ENCODE data around the gene TYMS.

DNA sequence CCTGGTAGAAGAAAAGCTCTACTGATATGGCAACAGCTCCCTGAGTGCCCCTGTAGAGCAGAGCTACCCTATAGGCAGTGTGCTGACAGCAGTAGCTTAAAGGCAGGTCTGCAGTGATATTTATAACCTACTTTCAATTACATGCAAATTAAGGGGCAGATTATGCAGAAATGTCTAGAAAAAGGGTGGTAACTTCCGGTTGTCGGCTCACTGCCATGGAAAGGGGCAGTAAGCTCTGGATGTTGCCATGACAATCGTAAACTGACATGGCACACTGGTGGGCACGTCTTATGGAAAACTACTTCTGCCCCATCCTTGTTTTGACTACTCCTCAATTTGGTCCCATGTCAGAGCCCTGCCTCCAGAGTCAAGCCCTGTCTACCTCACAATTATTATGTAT is 2.9 kb upstream of the TYMS start:
- TF ChIP-seq, protein P1, sequence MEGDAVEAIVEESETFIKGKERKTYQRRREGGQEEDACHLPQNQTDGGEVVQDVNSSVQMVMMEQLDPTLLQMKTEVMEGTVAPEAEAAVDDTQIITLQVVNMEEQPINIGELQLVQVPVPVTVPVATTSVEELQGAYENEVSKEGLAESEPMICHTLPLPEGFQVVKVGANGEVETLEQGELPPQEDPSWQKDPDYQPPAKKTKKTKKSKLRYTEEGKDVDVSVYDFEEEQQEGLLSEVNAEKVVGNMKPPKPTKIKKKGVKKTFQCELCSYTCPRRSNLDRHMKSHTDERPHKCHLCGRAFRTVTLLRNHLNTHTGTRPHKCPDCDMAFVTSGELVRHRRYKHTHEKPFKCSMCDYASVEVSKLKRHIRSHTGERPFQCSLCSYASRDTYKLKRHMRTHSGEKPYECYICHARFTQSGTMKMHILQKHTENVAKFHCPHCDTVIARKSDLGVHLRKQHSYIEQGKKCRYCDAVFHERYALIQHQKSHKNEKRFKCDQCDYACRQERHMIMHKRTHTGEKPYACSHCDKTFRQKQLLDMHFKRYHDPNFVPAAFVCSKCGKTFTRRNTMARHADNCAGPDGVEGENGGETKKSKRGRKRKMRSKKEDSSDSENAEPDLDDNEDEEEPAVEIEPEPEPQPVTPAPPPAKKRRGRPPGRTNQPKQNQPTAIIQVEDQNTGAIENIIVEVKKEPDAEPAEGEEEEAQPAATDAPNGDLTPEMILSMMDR (IDR thresholded peaks at IDR 0.05 in 4 of 5, conservative IDR thresholded peaks at IDR 0.05 in 1 of 5) = no peak
- no peak for TF ChIP-seq POLR2A (IDR thresholded peaks at IDR 0.05)
